AG20443 (cell line): ENCODE data around the gene KRI1.
"Not testable (repeated sequence)": the region's sequence is repeated elsewhere in the genome, so short reads cannot be mapped to it uniquely, and the experiment has no call there.

Experiments used
- DNase-seq: peaks from one replicate; pipeline ENCODE4 v3.0.0; 2012; ENCODE audit warnings: low spot score, mixed read lengths

Gene KRI1

DNA sequence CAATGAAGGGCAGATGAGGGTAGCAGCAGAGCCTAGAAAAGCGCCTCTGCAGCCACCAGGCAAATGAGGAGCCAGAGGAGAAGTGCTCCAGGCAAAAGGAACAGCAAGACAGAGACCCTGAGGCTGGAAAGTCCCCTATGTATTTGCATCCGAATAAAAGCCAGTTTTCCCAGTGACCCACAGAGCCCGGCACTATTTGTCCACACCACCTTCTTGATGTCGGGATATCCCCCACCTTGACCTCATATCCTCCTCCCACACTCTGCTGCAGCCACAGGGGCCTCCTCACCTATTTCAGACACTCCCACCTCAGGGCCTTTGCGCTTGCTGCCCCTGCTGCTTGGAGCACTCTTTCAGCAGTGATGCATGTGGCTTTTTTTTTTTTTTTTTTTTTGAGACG, 15.5 kb downstream of the KRI1 start:
- no peak for DNase-seq

GRCh38 chr19:10549733-10550132, 16.1 kb downstream of the KRI1 start:
- no peak for DNase-seq

- DNase-seq = no peak
Observed at GRCh38 chr19:10548746-10549276, 17.0 kb downstream of the KRI1 start.

DNA sequence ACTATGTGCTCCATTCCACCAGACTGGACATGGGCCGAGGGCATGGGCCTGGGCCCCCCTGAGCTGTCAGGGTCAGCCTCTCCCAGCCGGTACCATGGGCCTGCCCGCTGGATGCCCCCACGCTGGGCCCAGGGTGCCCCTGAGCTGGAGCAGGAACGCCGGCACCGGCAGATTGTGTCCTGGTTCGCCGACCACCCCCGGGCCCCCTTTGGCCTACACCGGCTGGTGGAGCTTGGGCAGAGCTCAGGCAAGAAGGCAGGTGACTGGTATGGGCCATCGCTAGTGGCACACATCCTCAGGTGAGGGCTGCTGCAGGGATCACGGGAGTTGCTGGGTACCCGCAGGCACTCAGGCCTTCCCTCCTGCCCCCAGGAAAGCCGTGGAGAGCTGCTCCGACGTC, 19.0 kb downstream of the KRI1 start:
- DNase-seq = no peak

DNA sequence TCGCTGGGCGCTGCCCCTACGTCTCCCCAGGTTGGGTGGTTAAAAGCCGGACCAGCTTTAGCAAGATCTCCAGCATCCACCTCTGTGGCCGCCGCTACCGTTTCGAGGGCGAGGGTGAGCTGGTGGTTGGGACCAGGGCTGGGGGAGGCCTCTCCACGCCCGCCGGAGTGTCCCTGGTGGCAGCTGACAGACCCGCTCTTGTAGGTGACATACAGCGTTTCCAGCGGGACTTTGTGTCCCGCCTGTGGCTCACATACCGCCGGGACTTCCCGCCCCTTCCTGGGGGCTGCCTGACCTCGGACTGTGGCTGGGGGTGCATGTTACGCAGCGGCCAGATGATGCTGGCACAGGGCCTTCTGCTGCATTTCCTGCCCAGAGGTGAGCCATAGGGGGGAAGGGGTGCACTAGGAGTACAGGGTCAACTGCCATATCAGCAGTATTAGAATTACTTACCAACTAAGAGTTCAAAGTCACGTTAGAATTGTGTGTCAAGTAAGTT, 21.0 kb downstream of the KRI1 start:
- DNase-seq = no peak

DNA sequence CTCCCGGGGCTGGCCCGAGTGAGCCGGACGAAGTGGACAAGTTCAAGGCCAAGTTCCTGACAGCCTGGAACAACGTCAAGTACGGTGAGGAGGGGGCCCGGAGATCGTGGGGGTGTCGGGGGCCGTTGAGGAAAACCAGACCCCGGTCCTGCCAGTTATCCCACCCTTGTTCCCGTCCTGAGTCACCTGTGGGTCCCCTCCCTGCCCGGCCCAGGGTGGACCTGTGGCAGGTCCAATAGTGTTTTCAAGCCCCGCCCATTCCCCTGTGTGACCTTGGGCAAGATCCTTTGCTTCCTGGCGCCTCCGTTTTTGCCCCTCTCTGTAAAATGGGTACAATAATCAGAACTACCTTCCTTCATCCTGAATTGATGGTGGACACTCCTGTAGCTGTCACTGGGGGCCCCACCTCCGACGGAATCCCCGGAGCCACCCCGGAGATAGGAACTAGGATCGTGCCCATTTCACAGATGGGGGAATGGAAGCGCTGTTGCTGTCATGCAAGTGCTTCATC, 21.5 kb downstream of the KRI1 start:
- peak; percentile 29 for DNase-seq

- DNase-seq = peak; percentile 99
Observed at GRCh38 chr19:10543420-10544241, 22.2 kb downstream of the KRI1 start, which contains the start of gene ATG4D. Gene ATG4D (plus strand): TSS chr19:10543904. CDS start chr19:10544091, 187 bp downstream.

DNA sequence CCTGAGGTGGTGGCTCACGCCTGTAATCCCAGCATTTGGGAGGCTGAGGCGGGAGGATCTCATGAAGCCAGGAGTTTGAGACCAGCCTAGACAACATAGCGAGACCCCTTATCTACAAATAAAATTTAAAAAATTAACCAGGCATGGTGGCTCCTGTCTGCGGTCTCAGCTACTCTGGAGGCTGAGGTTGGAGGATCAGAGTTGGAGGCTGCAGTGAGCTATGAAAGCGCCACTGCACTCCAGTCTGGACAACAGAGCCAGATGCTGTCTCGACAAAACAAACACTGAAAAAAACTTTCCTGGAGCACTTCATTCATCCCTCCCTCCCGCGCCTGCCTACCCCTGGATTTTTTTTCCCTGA, 22.8 kb downstream of the KRI1 start:
- DNase-seq = no peak

GRCh38 chr19:10539016-10539415, 26.8 kb downstream of the KRI1 start:
- DNase-seq = not testable (repeated sequence)

- DNase-seq = no peak
Observed at GRCh38 chr19:10538204-10538983, 27.4 kb downstream of the KRI1 start.

GRCh38 chr19:10537668-10538067, 28.1 kb downstream of the KRI1 start:
- DNase-seq = no peak

DNA sequence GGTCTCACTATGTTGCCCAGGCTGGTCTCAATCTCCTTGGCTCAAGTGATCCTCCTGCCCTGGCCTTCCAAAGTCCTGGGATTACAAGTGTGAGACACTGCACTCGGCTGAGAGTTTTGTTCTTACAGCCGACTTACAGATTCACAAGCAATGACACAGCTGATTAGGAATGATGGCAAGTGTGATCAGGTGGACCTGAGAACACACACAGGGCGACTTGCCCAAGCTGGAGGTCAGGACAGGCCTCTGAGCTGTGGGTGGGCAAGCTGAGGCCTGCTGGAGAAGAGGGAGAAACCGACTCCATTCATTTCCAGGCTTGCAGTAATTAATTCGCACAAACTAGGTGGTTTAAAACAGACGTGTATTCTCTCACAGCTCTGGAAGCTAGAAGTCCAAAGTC, 30.2 kb downstream of the KRI1 start:
- peak; percentile 8 for DNase-seq

GRCh38 chr19:10533646-10534386, 32.0 kb downstream of the KRI1 start:
- peak; percentile 84 for DNase-seq

- DNase-seq = no peak
Observed at GRCh38 chr19:10532457-10532856, 33.4 kb downstream of the KRI1 start.

DNA sequence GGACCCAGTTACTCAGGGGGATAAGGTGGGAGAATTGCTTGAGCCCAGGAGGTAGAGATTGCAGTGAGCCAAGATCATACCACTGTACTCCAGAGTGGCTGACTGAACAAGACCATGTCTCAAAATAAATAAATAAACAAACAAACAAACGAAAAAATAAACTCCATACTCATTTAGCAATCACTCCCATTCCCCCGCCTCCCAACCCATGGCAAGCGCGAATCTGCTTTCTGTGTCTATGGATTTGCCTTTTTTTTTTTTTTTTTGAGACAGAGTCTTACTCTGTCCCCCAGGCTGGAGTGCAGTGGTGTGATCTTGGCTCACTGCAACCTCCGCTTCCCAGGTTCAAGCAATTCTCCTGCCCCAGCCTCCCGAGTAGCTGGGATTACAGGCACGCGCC, 38.9 kb downstream of the KRI1 start:
- DNase-seq = not testable (repeated sequence)

DNA sequence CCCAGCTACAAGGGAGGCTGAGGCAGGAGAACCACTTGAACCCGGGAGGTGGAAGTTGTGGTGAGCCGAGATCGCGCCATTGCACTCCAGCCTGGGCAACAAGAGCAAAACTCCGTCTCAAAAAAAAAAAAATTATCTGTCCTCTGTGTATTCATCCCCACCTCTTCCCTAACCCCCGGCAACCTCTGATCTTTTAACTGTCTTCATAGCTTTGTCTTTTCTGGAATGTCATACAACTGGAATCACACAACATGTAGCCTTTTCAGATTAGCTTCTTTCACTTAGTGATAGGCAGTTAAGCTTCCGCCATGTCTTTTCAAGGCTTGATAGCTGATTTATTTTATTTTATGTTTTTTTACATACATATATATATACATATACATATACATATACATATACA, 40.2 kb downstream of the KRI1 start:
- no peak for DNase-seq

- no peak for DNase-seq
Observed at GRCh38 chr19:10523135-10523636, 42.6 kb downstream of the KRI1 start.

DNA sequence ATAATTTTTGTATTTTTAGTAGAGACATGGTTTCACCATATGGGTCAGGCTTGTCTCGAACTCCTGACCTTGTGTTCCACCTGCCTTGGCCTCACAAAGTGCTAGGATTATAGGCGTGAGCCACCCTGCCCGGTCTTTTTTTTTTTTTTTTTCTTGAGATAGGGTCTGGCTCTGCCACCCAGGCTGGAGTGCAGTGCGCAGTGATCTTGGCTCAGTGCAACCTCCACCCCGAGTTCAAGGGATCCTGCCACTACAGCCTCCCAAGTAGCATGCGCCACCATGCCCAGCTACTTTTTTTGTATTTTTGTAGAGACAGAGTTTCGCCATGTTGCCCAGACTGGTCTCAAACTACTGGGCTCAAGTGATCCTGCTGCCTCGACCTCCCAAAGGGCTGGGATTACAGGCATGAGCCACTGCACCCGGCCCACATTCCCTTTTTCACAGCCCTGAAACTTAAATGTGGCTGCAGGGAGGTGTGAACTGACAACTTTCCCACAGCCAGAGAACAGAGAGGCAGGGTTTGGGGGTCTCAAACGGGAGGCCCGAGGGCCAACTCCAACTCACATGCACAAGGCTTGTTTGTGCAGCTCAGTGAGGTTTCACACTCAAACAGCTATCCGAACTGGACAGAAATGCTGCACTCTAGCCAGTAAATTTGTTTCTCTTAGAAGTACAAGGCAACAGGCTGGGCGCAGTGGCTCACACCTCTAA, 44.2 kb downstream of the KRI1 start:
- no peak for DNase-seq

GRCh38 chr19:10520652-10521318, 45.0 kb downstream of the KRI1 start:
- no peak for DNase-seq

DNA sequence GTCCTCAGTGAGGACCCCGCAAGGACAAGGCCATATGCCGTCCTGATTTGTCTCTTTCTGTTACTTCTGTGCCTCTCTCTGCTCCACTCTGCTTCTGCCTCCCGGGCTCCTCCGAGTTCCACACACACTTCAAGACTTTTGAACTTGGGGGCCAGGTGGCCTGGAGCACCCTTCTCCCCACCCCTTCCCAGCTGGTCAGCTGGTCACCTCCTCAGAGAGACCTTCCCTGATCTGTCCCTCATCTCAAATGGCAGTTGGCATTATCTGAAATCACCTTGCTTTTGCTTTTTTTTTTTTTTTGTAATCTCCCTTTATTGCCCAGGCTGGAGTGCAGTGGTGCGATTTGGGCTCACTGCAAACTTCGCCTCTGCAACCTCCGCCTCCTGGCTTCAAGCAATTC, 46.4 kb downstream of the KRI1 start:
- DNase-seq = no peak
